Measurements from ENCODE around the gene CNNM4. TPM values are rescaled to one million over a fixed set of nuclear protein-coding genes. Genes with fewer than 3 reads are reported as not detected.

CNNM4 gene
- polyA plus RNA-seq, 2 of the 4 experiments (the other 2 are of a cell fraction): 8.8 to 11.2 TPM

- H3K4me3 ChIP-seq: no peak overlapping the region
- H3K9me3 ChIP-seq: no peaks in the 10 kb centered on the region
- POLR2A ChIA-PET: no interaction called here
- DNase-seq (ENCODE audit: low read depth in 1 of 2, low spot score in 1 of 2) (no peak), FAIRE-seq (no peak), ATAC-seq (no peak)
- TF ChIP-seq GATA3 (IDR thresholded peaks at IDR 0.05; ENCODE audit: borderline replicate concordance): no peak
- TF ChIP-seq ELK1 (IDR thresholded peaks at IDR 0.05; ENCODE audit: low read depth, low read length): no peak
- no peak for TF ChIP-seq RFX5 (IDR thresholded peaks at IDR 0.05)
- no peak for TF ChIP-seq ZNF302 (CRISPR knock-in tag; IDR thresholded peaks at IDR 0.05)
- no peak for TF ChIP-seq KDM5A (IDR thresholded peaks at IDR 0.05)
- TF ChIP-seq FOSB (CRISPR knock-in tag; IDR thresholded peaks at IDR 0.05): no peak
- TF ChIP-seq HDAC2 (IDR thresholded peaks at IDR 0.05): no peak
- no peak for TF ChIP-seq RCOR1 (IDR thresholded peaks at IDR 0.05; ENCODE audit: low read depth, low read length)
- TF ChIP-seq HMGXB4 (CRISPR knock-in tag; IDR thresholded peaks at IDR 0.05; ENCODE audit: borderline replicate concordance): no peak
- TF ChIP-seq USF2 (IDR thresholded peaks at IDR 0.05): no peak
- no peak for TF ChIP-seq ZC3H11A (IDR thresholded peaks at IDR 0.05)
- TF ChIP-seq MAZ (IDR thresholded peaks at IDR 0.05; ENCODE audit: borderline replicate concordance, low read depth, low read length): no peak
- TF ChIP-seq ZFP36 (IDR thresholded peaks at IDR 0.05; ENCODE audit: borderline replicate concordance, partially characterized antibody): no peak
- TF ChIP-seq SREBF2 (IDR thresholded peaks at IDR 0.05): no peak
- TF ChIP-seq EHMT2 (IDR thresholded peaks at IDR 0.05; ENCODE audit: low read depth): no peak
- no peak for TF ChIP-seq JUN (IDR thresholded peaks at IDR 0.05)
- no peak for TF ChIP-seq TP53 (CRISPR knock-in tag; IDR thresholded peaks at IDR 0.05)
- no peak overlapping the region for H3K27ac ChIP-seq
- CTCF ChIA-PET: interaction anchor here (0.7 to 5.7 kb wide), 6 partner anchors 7 to 1101 kb away, joined by 3 to 123 read pairs (median 26); partner anchors contain the start of gene ANKRD36
- H3K4me2 ChIP-seq: no peak overlapping the region
- H3K4me1 ChIP-seq: peaks cover 36% of the 10 kb centered on the region
- 83% methylated on average over 36 of the region's 38 CpGs for WGBS (ENCODE audit: missing lambda C conversion rate)
Measured at GRCh38 chr2:96860065-96861029, 99.6 kb downstream of the CNNM4 start.

- Histone ChIP-seq H3K27ac (no peak overlapping the region), H3K4me1 (peaks cover 36% of the 10 kb centered on the region), H3K4me2 (no peak overlapping the region), H3K9me3 (no peaks in the 10 kb centered on the region), H3K4me3 (no peak overlapping the region)
- DNase-seq (ENCODE audit: low read depth in 1 of 2, low spot score in 1 of 2): no peak
- ATAC-seq: no peak
- TF ChIP-seq HOXB5 (CRISPR knock-in tag; IDR thresholded peaks at IDR 0.05) (no peak), FOSB (CRISPR knock-in tag; IDR thresholded peaks at IDR 0.05) (no peak), BHLHE40 (IDR thresholded peaks at IDR 0.05; ENCODE audit: low read depth, low read length) (no peak), HES2 (IDR thresholded peaks at IDR 0.05) (no peak), NPAS2 (CRISPR knock-in tag; IDR thresholded peaks at IDR 0.05; ENCODE audit: borderline replicate concordance) (no peak), USF2 (IDR thresholded peaks at IDR 0.05) (no peak), REST (IDR thresholded peaks at IDR 0.05) (no peak), NR3C1 (IDR thresholded peaks at IDR 0.05) (no peak)
- 94% methylated on average over 6 of the region's 17 CpGs for WGBS (ENCODE audit: missing lambda C conversion rate)
- CTCF ChIA-PET: interaction anchor here (1.3 to 5.7 kb wide), 4 partner anchors 10 to 251 kb away, joined by 5 to 44 read pairs (median 7); partner anchors contain the start of gene ANKRD36
- no peak for FAIRE-seq
- POLR2A ChIA-PET: no interaction called here
Measured at GRCh38 chr2:96861074-96861473, 100.4 kb downstream of the CNNM4 start.

Measured in A549 (cell line).